ENCODE measurements around the gene SCGB3A2. TPM values are rescaled to one million over a fixed set of nuclear protein-coding genes. Genes with fewer than 3 reads are reported as not detected.

The SCGB3A2 gene
- polyA plus RNA-seq, 1 donor from 2014 or later = not detected

GRCh38 chr5:147904110-147904509 lies 25.6 kb downstream of the SCGB3A2 start:
- H3F3A ChIP-seq (ENCODE audit: insufficient read depth, low read length, poor library complexity, severe bottlenecking) = no peaks in the 10 kb centered on the region
- H3K36me3 ChIP-seq (ENCODE audit: insufficient read depth, low read length) = no peaks in the 10 kb centered on the region
- no peak overlapping the region for H3K9ac ChIP-seq (ENCODE audit: low read length)
- no peaks in the 10 kb centered on the region for H3K9me3 ChIP-seq (ENCODE audit: low read length)
- H3K27ac ChIP-seq (ENCODE audit: low read length) = no peak overlapping the region
- TF ChIP-seq SMC3 (conservative IDR thresholded peaks at IDR 0.05; ENCODE audit: poor library complexity) = no peak
- H2AFZ ChIP-seq (ENCODE audit: low read depth, low read length) = no peak overlapping the region
- H4K20me1 ChIP-seq (ENCODE audit: insufficient read depth) = no peaks in the 10 kb centered on the region
- H3K27me3 ChIP-seq (ENCODE audit: insufficient read depth, low read depth, low read length) = no peaks in the 10 kb centered on the region
- no peaks in the 10 kb centered on the region for H3K79me2 ChIP-seq (replicated peaks; ENCODE audit: insufficient read depth, low read length)
- no peak overlapping the region for H3K4me3 ChIP-seq (ENCODE audit: low read length)
- H3K9me2 ChIP-seq (ENCODE audit: insufficient read depth, low read length) = no peaks in the 10 kb centered on the region
- H3K4me2 ChIP-seq (ENCODE audit: low read length) = no peak overlapping the region

DNA sequence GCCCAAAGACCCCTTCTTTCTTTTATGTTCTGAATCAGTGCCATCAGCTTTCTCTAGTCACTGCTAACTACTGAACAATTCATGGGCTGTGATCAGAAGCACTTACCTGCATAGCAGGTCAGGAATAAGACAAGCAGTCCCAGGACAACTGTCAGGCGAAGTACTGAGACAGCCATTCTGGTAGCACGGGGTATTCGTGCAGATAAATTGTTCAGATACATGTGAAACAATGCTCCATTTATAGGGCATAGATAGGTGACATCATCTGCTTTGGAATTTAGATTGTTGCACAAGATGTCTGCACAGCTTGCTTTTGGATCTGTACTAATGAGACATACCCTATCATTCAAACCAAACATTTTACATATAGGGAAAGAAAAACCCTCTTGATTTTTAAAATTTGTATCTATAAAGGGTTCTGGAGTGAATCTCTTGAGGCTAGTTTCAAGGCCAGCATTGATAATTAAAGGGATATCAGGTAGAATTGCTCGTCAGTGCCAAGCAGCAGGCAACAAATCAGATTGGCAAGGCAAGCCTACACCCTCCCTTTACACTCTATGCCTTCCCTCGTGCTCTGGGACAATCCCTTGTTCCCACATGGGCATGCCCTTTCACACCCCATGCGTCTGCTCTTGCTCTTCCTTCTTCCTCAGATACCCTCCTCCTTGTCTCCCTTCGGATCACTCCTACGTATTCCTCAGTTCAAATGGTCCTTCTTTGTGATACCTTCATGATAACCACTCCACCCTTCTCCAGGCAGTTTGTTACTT lies 28.0 kb downstream of the SCGB3A2 start, which contains the start of gene C5orf46:
C5orf46 (minus strand) TSS at position 213 of the 770 bp plus-strand sequence; CDS start at position 176, 37 bp downstream.
- Histone ChIP-seq H3K79me2 (replicated peaks; ENCODE audit: insufficient read depth, low read length) (no peaks in the 10 kb centered on the region), H3K4me3 (ENCODE audit: low read length) (no peak within 1 kb of the TSS), H3K27ac (ENCODE audit: low read length) (no peak within 1 kb of the TSS), H3F3A (ENCODE audit: insufficient read depth, low read length, poor library complexity, severe bottlenecking) (no peaks in the 10 kb centered on the region), H3K9me2 (ENCODE audit: insufficient read depth, low read length) (no peaks in the 10 kb centered on the region), H3K36me3 (ENCODE audit: insufficient read depth, low read length) (no peaks in the 10 kb centered on the region), H3K4me2 (ENCODE audit: low read length) (no peak within 1 kb of the TSS), H4K20me1 (ENCODE audit: insufficient read depth) (no peaks in the 10 kb centered on the region), H3K9me3 (ENCODE audit: low read length) (no peaks in the 10 kb centered on the region), H2AFZ (ENCODE audit: low read depth, low read length) (no peak within 1 kb of the TSS), H3K27me3 (ENCODE audit: insufficient read depth, low read depth, low read length) (no peaks in the 10 kb centered on the region), H3K9ac (ENCODE audit: low read length) (no peak within 1 kb of the TSS)
- TF ChIP-seq EZH2 (IDR thresholded peaks at IDR 0.05; ENCODE audit: borderline replicate concordance, insufficient read depth, low read length, poor library complexity, severe bottlenecking) (no peak), SMC3 (conservative IDR thresholded peaks at IDR 0.05; ENCODE audit: poor library complexity) (no peak), CTCF (IDR thresholded peaks at IDR 0.05; ENCODE audit: poor library complexity, severe bottlenecking) (no peak), TAF1 (IDR thresholded peaks at IDR 0.05; ENCODE audit: low read depth) (no peak), POLR2AphosphoS5 (IDR thresholded peaks at IDR 0.05) (no peak), RAD21 (conservative IDR thresholded peaks at IDR 0.05) (no peak), REST (IDR thresholded peaks at IDR 0.05; ENCODE audit: borderline replicate concordance) (no peak), MXI1 (conservative IDR thresholded peaks at IDR 0.05; ENCODE audit: poor library complexity, severe bottlenecking) (no peak), EP300 (conservative IDR thresholded peaks at IDR 0.05; ENCODE audit: poor library complexity, severe bottlenecking) (no peak)
